Uterus (tissue), 4 donors: ENCODE data around the gene BCAM. TPM values are rescaled to one million over a fixed set of nuclear protein-coding genes. Genes with fewer than 3 reads are reported as not detected.
"Not testable (repeated sequence)": the region's sequence is repeated elsewhere in the genome, so short reads cannot be mapped to it uniquely, and the experiment has no call there.

Experiments
- DNase-seq, 2 donors: peaks; one replicate each; pipeline ENCODE4 v3.0.0-alpha.2; 2019 to 2020
- H3K27ac ChIP-seq, 2 donors: fragments of 200-600 bp; sonication (generic); 1 replicate in 1 of 2; 2 replicates in 1 of 2; pipeline ENCODE4 v1.5.1; 2016 to 2018
- H3K27me3 ChIP-seq, 2 donors: fragments of 200-600 bp; sonication (generic); one replicate each; pipeline ENCODE4 v1.5.1; 2018 to 2019; ENCODE audit warnings: control low read depth in 1 of 2
- H3K36me3 ChIP-seq, 2 donors: fragments of 200-600 bp; sonication (generic); one replicate each; pipeline ENCODE4 v1.5.1; 2019; ENCODE audit warnings: control low read depth in 1 of 2
- H3K4me1 ChIP-seq, 2 donors: fragments of 200-600 bp; sonication (generic); one replicate each; pipeline ENCODE4 v1.5.1; 2018 to 2019; ENCODE audit warnings: control low read depth in 1 of 2
- H3K4me3 ChIP-seq, 2 donors: fragments of 200-600 bp; sonication (generic); 1 replicate in 1 of 2; 2 replicates in 1 of 2; pipeline ENCODE4 v1.5.1; 2018 to 2019; ENCODE audit warnings: mild to moderate bottlenecking in 1 of 2
- H3K9me3 ChIP-seq, 2 donors: fragments of 200-600 bp; sonication (generic); one replicate each; pipeline ENCODE4 v1.5.1; 2019; ENCODE audit warnings: control low read depth in 1 of 2
- CTCF ChIP-seq, 4 experiments: fragments of 200-600 bp in 2 of 4; fragments of 450-650 bp in 2 of 4; sonication (generic) in 2 of 4; IDR thresholded peaks; one replicate each; pipeline ENCODE4 v1.5.1; 2016 to 2019; ENCODE audit warnings: antibody characterized with exemption in 4 of 4, mild to moderate bottlenecking in 2 of 4, moderate library complexity in 1 of 4
- POLR2A ChIP-seq, 2 donors: fragments of 450-650 bp; IDR thresholded peaks; one replicate each; pipeline ENCODE4 v1.6.1; 2016; ENCODE audit warnings: antibody characterized with exemption in 2 of 2, mild to moderate bottlenecking in 1 of 2, moderate library complexity in 1 of 2
- intact Hi-C: fragments of 100-400 bp; cut with DNase I; formaldehyde crosslinking; loops from one replicate; pipeline ENCODE4 v1.15.1; 2023; ENCODE audit warnings: low total_unique reads
- total RNA-seq, 4 donors: library from RNA; depleted of rRNA in 3 of 4; stranded (reverse); fragments of >200 nt in 3 of 4; gene quantifications; one replicate each; pipeline versions ENCODE4 v1.1.0 to v1.2.4, GENCODE V29; 2014 to 2023
- donor health status: DM: yes; HTN: yes; CAD: no.

BCAM gene
- total RNA-seq, 4 donors from 2014 or later: 3.8 to 171 (median 111) TPM

DNA sequence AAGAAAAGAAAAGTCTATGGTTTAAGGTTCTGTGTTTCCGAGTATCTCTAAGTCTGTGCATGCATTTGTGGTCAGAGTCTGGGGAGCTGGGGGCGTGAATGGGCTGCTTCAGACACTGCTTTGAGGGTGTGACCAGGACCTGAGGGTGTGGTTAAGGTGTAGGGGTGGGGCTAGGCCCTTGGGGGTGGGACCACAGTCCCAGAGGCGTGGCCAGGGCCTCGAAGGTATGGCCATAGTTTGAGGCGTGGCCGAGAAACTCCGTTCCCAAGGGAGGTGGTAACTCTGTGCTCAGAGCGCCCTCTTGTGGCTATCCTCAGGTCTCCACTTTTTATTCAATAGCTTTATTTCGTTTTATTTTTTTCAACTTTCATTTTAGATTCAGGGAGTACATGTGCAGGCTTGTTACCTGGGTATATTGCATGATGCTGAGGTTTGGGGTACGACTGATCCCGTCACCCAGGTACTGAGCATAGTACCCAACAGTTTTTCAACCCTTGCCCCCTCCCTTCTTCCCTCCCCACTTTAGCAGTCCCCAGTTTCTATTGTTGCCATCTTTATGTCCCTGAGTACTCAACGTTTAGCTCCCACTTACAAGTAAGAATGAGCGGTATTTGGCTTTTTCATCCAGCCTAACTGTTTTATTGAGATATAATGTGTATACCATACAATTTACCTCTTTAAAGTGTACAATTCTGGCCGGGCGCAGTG lies 38.2 kb upstream of the BCAM start:
- intact Hi-C loops: loop anchor here (2.0 kb wide), 1 partner anchor 46 kb away; no protein-coding TSS in a partner anchor
- Histone ChIP-seq H3K36me3 (no peaks in the 10 kb centered on the region), H3K4me1 (peaks cover 0 to 6% of the 10 kb centered on the region in 2 donors), H3K4me3 (no peak overlapping the region), H3K27ac (peak overlapping the region in 1 of 2 donors; percentile 20), H3K27me3 (no peaks in the 10 kb centered on the region), H3K9me3 (no peaks in the 10 kb centered on the region)
- DNase-seq: peak; percentile 89 to 93
- TF ChIP-seq POLR2A (IDR thresholded peaks at IDR 0.05): no peak
- peak; percentile 88 to 94 (median 92) for TF ChIP-seq CTCF (IDR thresholded peaks at IDR 0.05)

DNA sequence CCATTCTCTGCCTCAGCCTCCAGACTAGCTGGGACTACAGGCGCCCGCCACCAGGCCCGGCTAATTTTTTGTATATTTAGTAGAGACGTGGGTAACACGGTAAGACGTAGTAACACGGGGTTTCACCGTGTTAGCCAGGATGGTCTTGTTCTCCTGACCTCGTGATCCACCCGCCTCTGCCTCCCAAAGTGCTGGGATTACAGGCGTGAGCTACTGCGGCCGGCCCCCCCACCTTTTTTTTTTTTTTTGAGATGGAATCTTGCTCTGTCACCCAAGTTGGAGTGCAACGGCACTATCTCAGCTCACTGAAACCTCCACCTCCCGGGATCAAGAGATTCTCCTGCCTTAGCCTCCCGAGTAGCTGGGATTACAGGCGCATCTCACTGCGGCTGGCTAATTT lies 36.8 kb upstream of the BCAM start:
- H3K4me1 ChIP-seq, H3K27me3 ChIP-seq, H3K36me3 ChIP-seq, H3K9me3 ChIP-seq, intact Hi-C loops, H3K27ac ChIP-seq, H3K4me3 ChIP-seq, DNase-seq: not testable (repeated sequence)

GRCh38 chr19:44772959-44773358 lies 35.9 kb upstream of the BCAM start:
- no peaks in the 10 kb centered on the region for H3K36me3 ChIP-seq
- H3K27ac ChIP-seq: no peak overlapping the region
- no peak for TF ChIP-seq POLR2A (IDR thresholded peaks at IDR 0.05)
- no peak for TF ChIP-seq CTCF (IDR thresholded peaks at IDR 0.05)
- no peak for DNase-seq
- H3K9me3 ChIP-seq: no peaks in the 10 kb centered on the region
- intact Hi-C loops: no loop called here
- H3K4me1 ChIP-seq: peaks cover 0 to 6% of the 10 kb centered on the region in 2 donors
- no peak overlapping the region for H3K4me3 ChIP-seq
- H3K27me3 ChIP-seq: no peaks in the 10 kb centered on the region

GRCh38 chr19:44775676-44776240 lies 33.1 kb upstream of the BCAM start:
- TF ChIP-seq POLR2A (IDR thresholded peaks at IDR 0.05) (no peak), CTCF (IDR thresholded peaks at IDR 0.05) (no peak)
- H3K4me1 ChIP-seq: peaks cover 0 to 6% of the 10 kb centered on the region in 2 donors
- H3K9me3 ChIP-seq: no peaks in the 10 kb centered on the region
- intact Hi-C loops: no loop called here
- no peak overlapping the region for H3K4me3 ChIP-seq
- no peaks in the 10 kb centered on the region for H3K27me3 ChIP-seq
- no peak for DNase-seq
- H3K36me3 ChIP-seq: no peaks in the 10 kb centered on the region
- H3K27ac ChIP-seq: no peak overlapping the region

- no peak overlapping the region for H3K4me3 ChIP-seq
- H3K27ac ChIP-seq: no peak overlapping the region
- TF ChIP-seq CTCF (IDR thresholded peaks at IDR 0.05) (no peak), POLR2A (IDR thresholded peaks at IDR 0.05) (no peak)
- no peak for DNase-seq
- intact Hi-C loops: no loop called here
- no peaks in the 10 kb centered on the region for H3K36me3 ChIP-seq
- H3K27me3 ChIP-seq: no peaks in the 10 kb centered on the region
- no peaks in the 10 kb centered on the region for H3K9me3 ChIP-seq
- peaks cover 0 to 6% of the 10 kb centered on the region in 2 donors for H3K4me1 ChIP-seq
Measured at GRCh38 chr19:44776402-44777096, 32.4 kb upstream of the BCAM start.
